Stimulated activated CD4-positive, alpha-beta T cell treated with anti-CD3 and anti-CD28 coated beads, Interleukin-15, amount 100 ng/mL, for 24 hours (primary cell): ENCODE results near the gene RPUSD4.
"Not testable (repeated sequence)": the region's sequence is repeated elsewhere in the genome, so short reads cannot be mapped to it uniquely, and the experiment has no call there.

Experiments used
- DNase-seq: peaks from one replicate; pipeline ENCODE4 v3.0.0-alpha.2; 2020

The RPUSD4 gene, protein sequence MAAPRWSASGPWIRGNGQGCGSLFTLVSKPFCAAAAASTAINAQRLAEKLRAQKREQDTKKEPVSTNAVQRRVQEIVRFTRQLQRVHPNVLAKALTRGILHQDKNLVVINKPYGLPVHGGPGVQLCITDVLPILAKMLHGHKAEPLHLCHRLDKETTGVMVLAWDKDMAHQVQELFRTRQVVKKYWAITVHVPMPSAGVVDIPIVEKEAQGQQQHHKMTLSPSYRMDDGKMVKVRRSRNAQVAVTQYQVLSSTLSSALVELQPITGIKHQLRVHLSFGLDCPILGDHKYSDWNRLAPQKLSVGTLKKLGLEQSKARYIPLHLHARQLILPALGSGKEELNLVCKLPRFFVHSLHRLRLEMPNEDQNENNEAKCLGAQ

GRCh38 chr11:126211236-126212088 is at the start of gene RPUSD4, which contains the start of gene FAM118B:
Gene RPUSD4 (minus strand): TSS chr11:126211650. CDS start chr11:126211638, 12 bp downstream.
Gene FAM118B (plus strand): TSS chr11:126211782. CDS start chr11:126235002, 23,220 bp downstream.
- peak; percentile 99 for DNase-seq

DNA sequence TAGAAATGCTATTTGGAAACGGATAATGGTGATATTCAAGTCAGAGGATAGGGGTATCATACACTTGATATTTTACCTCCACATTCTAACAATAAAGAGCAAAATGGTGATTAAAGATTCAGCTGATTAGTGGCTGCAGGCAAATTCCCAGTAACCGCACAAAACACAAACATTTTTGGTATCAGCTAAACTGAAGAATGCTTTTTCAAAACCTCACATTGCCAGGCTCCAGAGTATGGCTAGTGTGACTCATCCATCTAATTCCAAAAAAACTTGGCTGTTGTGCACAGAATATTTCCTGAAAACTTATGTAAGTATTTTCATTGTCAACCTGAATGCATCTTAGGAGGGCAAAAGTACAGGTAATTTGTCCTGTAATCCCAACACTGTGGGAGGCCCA is 46.3 kb upstream of the RPUSD4 start:
- DNase-seq = no peak

- DNase-seq = no peak
Measured at GRCh38 chr11:126257144-126257543, 45.7 kb upstream of the RPUSD4 start.

DNA sequence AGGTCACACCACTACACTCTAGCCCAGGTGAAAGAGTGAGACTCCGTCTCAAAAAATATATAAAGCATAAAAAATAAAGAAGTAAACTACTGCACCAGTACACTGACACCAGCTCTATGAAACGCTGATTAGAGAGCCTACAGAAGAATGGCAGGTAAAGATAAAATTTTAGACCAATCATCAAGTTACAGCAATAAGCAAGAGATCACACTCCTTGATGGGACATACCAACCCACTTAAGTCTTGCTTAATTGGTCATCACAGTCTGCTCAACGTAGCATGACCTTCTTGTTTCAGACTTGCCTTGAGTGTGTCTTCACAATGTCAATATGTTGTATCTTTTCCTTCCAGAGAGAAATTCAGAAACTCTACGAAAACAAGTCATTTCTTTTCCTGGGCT is 44.8 kb upstream of the RPUSD4 start:
- DNase-seq = no peak

DNA sequence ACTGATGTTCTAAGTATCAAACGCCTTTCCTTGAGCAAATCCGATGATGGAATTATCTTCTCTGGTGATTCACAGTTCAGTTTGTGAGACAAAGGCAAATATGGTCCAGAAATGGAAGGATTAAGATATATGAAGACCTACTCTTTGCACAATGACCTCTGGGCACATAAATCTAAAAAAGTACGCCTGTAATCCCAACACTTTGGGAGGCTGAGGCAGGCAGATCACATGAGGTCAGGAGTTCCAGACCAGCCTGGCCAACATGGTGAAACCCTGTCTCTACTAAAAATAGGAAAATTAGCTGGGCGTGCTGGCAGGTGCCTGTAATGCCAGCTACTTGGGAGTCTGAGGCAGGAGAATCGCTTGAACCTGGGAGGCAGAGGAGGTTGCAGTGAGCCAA is 44.1 kb upstream of the RPUSD4 start:
- not testable (repeated sequence) for DNase-seq

GRCh38 chr11:126254819-126255218 is 43.4 kb upstream of the RPUSD4 start:
- no peak for DNase-seq

DNA sequence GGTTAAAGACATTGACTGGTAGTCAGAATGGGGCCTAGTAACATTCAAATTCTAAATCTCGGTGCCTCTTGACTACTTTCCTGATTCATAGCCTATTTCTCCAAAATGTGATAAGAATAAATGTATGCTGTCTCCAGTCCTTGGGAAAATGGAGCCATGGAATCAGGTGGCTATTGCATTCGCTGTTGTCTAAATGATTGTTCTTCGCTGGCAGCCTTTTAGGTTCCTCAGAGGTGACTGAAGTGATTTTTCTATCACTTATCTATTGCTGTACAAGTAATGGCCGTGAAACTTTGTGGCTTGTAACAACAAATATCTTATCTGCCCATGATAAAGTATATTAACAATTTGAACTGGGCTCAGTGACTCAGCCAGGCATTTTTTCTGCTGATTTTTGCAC is 41.8 kb upstream of the RPUSD4 start:
- no peak for DNase-seq

- DNase-seq = no peak
Measured at GRCh38 chr11:126246636-126247035, 35.2 kb upstream of the RPUSD4 start.

DNA sequence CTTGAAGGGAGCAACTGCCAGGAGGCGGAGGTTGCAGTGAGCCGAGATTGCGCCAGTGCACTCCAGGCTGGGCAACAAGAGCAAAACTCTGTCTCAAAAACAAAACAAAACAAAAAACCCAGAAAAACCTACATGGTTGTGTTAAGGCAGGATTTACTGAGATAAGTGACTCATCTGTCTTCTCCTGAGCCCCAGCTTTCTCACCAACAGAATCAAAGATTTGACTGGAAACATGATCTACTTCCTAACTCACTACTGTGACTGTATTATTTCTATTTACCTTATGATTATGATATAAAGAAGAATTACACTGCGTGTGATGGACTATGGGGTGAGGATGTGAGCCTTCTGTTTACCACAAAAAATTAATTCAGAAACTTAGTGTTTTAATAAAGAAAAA is 21.9 kb upstream of the RPUSD4 start:
- DNase-seq = no peak

DNA sequence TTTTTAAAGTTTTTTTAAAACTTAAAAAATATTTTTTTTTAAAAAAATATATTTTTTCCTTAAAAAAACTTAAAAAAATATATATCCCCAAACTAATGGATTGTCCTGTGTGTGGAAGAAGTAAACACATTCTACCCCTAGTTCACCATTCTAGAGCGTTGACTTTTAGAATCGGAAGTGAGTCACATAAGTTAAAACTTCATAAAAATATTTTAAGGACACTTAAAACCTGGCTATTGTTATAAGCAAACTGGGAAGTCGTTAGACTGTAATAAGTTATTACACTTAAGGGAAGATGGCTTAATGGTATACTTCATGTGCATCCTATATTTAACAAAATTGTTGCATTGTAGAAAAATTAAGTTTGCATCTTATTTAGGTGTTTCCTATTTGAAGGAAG is 21.2 kb upstream of the RPUSD4 start:
- no peak for DNase-seq

- no peak for DNase-seq
Measured at GRCh38 chr11:126231725-126232459, 20.4 kb upstream of the RPUSD4 start.

DNA sequence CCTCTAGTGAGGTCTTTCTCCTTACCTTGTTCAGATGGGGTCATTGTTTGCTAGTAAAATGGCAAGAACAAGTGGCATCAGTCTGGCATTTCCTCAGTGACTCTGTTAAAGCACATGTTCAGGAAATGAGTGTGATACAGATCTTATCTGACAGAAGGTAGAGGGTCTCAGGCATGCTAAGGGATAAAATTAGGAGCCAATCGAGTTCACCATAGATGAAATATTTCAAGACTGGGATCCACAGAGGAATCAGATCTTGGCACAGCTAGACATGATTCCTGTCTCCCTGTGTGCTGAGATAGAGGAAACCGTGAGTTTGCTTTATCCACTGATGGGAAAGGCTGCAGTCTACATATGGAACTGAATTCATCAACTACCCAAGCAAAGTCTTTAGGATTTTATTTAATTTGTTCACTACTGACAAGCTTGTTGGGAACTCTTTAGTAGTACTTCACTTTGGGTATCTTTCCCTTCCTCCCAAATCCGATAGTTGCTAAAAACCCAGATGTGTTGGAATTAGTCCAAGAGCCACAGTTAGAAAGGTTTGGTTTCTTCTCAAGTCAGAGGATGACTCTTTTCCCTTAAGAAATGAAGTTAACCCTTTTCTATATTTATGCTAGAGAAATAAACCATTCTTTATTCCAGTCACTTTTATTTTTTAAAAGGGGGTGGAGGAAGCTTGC is 18.5 kb upstream of the RPUSD4 start:
- DNase-seq = no peak

GRCh38 chr11:126226334-126227084 is 15.1 kb upstream of the RPUSD4 start:
- DNase-seq = no peak

- no peak for DNase-seq
Measured at GRCh38 chr11:126225295-126225665, 13.8 kb upstream of the RPUSD4 start.

- no peak for DNase-seq
Measured at GRCh38 chr11:126224647-126225294, 13.3 kb upstream of the RPUSD4 start.

DNA sequence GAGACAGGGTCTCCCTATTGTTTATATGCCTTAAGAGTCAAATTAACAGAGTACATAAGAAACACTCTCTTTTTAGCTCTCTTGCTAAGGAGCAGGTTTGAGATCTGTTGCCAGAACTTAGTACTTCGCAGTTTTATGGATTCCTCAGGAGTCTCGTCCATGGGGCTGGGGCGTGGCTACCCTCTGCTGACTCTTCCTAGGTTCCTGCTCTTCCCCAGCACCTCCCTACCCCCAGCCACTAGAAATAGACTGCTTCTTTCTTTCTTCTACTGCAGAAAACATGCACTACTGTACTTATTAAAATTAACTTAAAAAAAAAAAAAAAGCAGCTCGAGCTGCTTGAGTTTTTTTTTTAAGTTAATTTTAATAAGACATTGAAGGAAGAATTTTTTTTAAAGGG is 8.1 kb upstream of the RPUSD4 start:
- no peak for DNase-seq

DNA sequence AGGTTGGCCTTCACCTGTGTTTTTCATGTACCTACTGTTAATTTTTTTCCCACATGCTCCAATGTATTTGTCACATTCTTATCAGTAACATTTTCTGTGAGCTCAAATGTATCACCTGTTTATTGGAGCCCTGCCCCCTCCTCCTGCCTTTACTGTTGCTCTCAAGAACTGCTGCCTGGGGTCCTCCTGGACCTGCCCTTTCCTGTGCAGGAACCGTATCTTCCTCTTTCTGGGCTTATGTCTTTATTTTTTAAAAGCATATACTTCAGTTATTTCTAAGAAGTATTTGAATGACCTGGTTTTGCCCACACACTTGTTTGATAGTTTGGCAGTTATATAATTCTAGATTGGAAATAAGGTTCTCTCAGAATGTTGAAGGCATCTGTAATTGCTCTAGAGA is 6.0 kb upstream of the RPUSD4 start:
- no peak for DNase-seq

DNA sequence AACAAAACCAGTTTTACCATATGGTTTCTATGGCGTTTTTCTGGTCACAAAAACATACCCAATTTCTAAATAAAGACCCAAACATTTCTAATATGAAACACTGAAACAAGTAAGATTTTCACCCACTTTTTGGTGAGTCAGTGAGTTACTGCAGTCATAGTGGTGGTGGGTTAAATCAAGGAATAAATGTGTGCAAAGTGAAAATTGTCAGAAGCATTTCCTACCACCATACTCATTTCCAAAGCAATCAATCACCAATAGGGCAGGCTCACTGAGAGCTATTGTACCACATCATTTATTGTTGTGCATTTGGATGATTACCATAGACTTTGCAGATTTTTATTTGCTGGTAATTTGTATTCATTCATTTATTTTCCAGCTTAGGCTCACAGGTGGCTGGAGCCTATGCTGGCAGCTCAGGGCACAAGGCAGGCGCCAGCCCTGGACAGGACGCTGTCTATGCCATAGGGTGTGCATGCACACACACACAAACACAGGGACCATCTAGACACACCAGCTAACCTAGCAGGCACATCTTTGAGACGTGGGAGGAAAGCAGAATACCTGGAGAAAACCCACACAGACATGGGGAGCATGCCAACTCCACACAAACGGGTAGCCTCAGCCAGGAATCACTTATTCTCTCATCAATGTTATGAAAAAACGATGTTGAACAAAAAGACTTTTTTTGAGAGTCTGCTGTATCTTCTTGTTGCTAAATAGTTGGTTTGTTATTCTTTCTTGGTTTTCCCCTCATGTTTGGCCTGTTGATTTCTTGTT is 5.3 kb upstream of the RPUSD4 start:
- DNase-seq = no peak

DNA sequence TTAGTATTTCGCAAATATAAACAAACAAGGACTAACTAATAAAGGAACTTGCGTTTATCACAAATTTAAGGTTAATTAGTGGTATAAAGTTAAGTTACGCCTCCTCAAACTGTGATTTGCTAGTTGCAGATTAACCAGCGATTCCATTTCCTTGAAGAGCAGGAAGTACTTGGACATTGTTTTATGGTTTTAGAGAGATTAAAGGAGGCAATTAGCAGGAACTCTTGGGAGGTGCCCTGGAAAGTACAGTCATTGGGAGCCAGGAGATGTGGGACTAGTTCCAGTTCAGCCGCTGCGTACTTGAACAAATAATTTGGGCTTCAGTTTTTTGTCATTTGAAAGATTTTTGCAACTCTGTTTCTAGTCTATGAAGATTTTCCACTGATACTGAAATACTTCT is 3.4 kb upstream of the RPUSD4 start:
- no peak for DNase-seq

DNA sequence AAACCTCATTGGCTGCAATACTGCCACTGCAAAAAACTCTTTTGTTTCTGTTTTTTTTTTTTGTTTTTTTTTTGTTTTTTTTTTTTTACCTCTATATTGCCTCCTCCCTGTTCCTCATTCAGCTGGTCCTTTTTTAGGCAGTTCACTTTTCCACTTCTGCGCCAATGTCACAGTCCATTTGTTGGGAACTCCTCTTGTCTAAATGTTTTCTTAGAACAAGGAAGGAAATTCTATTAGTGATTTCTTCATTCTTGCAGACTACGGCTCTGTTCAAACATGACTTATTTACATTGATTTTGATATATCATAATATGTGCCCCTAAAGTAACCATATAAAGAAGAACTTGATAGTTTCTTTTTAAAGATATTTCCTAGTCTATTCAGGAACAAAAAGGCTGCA is 3.0 kb upstream of the RPUSD4 start:
- DNase-seq = no peak
